HL-60/S4 treated with retinoic acid at 250 ng/mL for 4 days and 3 days (cell line): Measurements from ENCODE around the gene EYA2.

Experiments used
- in situ Hi-C: fragments of 300-500 bp; cut with MboI; formaldehyde crosslinking; loops from 2 replicates; pipeline ENCODE4 v1.7.0; 2022; ENCODE audit warnings: low sequenced_read_pairs

Gene EYA2

DNA sequence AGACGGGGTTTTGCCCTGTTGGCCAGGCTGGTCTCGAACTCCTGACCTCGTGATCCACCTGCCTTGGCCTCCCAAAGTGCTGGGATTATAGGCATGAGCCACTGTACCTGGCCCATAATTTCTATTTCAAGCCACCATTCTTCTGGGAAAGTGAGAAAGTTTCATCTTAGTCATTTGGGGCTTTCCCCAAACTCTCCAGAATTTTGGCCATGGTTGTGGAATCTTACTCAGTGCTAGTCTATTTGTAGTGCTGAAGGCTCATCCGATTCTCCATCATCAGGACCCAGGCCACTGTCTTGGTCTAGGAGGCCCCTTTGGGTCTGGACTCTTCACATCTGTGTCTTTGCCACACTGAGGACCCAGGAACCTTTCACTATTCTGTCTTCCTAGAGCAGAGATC, 164.9 kb downstream of the EYA2 start:
- in situ Hi-C loops = no loop called here

DNA sequence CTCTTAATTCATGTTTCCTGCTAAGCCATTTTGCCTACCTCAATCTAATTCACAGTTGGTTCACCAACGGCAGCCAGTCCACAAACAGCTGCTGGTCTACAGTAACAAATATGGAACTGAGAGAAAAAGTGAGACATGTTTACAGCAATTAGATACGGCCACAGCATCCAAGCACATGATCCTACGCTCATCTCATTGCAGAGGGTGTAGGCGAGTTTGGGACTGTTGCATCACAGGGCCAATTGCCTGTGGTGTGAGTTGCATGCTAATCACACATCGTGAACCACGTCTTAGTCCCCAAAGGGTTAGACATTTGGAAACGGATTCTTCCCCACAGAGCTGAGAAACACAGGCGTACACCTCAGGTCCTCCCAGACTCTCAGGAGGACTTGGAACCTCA, 166.9 kb downstream of the EYA2 start:
- in situ Hi-C loops = no loop called here

DNA sequence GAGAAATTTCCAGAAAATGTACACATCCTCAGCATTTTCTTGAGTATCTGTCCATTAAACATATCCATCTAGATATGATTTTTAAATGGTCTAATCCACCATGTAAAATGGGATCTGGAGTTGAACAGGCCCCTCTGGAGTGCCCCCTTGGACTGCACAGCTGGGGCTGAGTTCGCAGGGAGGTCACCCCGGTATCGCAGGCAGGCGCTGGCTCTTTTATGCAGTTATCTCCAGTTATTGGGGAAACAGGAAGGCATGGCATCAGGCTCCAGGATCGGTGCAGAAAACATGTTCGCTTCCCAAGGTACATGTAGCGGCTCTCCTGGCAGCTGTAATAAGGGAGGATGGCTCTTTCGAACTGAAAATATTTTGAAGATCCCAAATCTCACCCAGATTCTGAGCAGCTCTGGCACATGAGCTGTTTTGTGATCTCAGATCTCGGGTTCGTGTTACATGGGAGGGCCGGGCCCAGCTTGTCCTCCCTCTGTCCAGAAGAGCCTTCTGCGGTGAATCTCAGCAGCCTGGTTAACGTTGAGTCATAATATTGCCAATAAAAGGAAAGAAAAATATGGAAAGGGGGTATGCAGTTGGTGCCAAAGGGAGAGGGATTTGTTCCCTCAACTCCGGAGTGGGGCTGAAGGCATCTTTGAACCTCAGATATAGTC, 167.7 kb downstream of the EYA2 start:
- in situ Hi-C loops = no loop called here

DNA sequence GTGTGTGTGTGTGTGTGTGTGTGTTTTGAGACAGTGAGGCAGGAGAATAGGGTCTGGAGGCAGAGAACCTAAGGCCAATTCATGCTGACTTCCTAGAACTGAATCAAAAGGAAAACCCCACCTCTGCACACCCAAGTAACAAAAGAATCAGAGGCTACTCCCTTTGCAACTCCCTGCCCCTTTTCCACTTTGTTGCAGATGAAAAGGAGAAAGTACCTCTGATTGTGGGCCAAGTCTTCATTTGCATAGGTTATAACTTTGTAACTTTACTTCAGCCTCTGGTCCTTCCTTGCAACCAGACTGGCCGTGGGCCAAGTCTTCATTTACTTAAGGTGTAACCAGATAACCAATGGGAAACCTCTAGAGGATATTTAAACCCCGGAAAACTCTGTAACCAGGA, 168.8 kb downstream of the EYA2 start:
- in situ Hi-C loops = no loop called here

DNA sequence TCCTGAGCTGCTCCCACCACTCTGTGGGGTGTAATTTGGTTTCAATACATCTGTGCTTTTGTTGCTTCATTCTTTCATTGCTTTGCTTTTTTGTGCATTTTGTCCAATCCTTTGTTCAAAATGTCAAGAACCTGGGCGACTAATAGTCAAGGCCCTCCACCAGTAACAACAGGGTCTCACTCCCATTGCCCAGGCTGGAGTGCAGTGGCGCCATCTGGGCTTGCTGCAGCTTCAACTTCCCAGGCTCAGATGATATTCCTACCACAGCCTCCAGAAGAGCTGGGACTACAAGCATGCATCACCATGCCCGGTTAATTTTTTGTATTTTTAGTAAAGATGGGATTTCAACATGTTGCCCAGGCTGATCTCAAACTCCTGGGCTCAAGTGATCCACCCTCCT, 169.2 kb downstream of the EYA2 start:
- in situ Hi-C loops = no loop called here

DNA sequence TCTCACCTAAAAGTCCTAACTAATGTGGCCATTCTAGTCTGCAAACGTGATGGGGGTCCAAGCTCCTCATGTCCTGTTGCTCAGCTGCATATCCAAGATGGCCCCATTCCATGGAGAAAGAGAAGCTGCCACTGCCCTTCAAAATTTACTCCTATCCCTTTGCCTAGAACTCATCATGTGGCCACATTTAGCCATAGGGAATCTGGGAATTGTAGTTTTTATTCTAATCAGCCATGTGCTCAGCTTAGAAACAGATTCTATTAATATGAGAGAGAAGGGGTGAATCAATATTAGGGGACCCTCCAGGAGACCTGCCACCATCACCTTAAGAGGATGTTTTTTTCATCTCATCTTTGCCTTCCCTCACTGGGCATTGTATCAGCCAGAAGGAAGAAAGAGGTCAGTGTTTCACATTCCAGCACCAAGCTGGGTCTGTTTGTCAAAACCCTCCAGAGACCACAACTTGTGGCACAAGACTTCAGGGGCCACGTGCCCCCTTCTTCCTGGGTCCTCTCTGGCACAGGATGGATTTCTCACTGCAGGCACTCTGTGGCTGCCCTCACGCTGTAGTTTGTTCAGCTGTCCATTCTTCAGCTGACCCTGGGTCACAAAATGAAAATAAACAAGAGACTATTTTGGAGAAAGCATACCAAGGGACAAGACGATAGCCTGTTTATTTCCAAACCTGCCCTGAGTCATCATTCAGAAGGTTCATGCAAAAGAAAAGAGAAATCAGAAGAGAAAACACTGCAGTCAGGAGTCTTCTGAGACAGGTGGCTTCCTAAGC, 172.0 kb downstream of the EYA2 start:
- in situ Hi-C loops = no loop called here

DNA sequence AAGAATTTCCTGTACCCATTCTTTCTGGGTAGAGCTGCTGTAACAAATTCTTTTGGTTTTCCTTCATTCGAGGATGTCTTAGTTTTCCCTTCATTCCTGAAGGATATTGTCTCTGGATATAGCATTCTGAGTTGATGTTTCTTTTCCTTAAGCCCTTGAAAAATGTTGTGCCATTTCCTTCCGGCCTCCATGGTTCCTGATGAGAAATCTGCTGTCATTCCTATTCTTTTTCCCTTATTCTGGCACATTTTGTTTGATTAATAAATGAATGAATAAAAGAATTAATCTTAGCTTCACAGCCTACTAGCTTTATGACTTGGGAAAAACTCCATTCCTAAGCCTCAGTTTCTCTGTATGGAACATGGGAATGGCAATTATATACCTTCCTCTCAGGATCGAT, 173.1 kb downstream of the EYA2 start:
- in situ Hi-C loops = no loop called here

DNA sequence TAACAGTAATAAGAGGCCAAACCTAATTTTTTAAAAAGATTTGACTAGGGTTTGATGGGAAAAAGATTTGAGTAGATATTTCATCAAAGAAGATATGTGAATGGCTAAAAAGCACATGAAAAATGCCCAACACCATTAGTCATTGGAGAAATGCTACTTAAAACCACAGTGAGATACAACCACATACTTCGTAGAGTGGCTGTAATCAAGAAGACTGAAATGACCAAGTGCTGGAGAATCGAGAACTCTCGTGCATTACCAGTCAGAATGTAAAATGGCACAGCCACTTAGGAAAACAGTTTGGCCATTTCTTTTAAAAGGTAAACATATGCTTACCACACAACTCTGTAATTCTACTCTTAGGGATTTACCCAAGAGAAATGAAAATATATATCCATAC, 175.5 kb downstream of the EYA2 start:
- in situ Hi-C loops = no loop called here

DNA sequence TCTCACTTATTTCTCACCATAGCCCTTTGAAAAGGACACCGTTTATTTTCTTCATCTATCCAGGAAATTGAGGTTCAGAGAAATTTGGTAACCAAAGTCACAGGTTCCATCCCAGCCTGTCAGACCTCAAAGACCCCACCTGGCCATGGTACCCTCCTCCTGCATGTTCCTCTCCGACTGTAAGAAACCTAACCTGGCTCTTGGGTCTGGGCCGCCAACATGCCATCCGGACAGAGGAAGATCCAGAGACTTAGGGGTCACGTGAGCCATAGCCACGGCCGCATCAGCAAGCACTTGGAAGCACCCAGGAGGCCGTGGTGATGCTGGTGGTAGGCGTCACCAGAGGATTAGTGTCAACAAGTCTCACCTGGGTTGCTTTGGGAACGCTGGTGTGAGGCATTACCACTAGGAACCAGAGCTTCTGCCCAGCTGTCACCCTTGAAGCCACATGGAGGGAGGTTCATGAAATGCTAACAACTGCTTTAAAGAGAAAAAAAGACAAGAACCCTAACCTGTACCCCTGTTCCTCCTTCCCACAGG, 177.1 kb downstream of the EYA2 start:
- in situ Hi-C loops = no loop called here

DNA sequence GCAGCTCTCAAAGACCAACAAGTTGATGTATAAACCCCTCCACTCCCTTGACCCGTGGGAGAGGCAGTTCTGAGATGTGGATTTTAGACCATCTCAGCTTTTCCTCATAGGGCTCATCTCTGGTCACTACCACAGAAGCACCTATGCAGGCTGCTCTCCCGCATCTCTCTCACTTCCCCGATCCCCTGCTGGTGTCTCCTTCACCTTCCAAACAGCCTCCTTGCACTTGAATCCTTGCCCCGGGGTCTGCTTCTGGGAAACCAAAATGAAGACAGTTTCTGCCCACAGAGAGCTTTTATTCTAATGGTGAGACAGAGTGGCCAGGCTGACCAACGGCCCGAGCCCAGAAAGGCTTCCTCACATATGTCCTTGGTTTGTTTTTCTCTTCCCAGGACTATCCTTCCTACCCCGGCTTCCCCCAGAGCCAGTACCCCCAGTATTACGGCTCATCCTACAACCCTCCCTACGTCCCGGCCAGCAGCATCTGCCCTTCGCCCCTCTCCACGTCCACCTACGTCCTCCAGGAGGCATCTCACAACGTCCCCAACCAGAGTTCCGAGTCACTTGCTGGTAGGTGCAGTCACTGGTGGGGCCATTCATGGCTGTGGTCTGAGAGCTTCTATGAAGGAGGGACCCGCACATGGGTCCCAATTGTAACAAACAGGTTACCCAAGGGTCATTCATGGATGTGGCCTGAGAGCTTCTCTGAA, 179.3 kb downstream of the EYA2 start:
- in situ Hi-C loops = no loop called here

DNA sequence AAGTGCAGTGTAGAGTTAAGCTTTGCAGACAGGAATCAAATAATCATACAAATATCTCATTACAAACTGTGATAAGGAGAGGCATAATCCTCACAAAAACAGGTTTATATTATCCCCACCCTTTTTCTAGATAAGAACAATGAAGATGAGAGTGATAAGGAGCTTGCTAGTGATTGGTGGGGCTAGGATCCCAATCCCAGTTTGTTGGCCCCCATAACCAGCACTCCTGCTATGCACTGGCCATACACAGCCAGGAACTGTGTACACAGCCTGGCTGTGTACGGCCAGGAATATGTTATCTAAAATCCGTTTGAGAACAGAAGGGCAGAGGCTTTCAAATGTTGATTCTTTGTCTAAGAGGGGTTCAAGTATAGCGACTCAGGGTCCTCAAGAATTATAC, 180.6 kb downstream of the EYA2 start:
- in situ Hi-C loops = no loop called here

DNA sequence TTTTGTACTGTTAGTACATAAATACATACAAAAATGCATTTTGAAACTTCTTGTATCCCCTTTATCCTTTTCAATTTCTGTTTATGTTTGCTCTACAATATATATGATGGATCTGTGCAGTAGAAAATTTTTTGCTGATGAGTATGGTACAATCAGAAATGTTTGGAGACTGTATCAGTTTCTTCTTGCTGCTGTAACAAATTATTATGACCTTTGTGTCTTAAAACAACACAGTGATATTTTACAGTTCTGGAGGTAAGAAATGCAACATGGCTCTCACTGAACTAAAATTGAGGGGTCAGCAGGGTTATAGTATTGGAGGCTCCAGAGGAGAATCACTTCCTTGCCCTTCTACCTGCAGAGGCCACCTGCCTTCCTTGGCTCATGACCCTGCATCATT, 184.4 kb downstream of the EYA2 start:
- in situ Hi-C loops = no loop called here

DNA sequence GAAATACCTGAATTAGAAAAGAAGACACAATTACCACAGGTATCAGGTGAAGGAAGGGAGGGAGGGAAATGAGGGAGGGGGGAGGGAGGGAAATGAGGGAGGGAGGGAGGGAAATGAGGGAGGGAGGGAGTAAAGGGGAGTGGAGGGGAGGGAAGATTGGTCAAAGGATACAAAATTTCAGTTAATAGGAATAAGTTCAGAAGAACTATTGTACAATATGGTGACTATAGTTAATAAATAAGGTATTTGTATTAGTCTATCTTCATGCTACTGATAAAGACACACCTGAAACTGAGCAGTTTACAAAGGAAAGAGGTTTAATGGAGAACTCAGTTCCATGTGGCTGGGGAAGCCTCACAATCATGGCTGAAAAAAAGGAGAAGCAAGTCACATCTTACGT, 185.7 kb downstream of the EYA2 start:
- in situ Hi-C loops = no loop called here

DNA sequence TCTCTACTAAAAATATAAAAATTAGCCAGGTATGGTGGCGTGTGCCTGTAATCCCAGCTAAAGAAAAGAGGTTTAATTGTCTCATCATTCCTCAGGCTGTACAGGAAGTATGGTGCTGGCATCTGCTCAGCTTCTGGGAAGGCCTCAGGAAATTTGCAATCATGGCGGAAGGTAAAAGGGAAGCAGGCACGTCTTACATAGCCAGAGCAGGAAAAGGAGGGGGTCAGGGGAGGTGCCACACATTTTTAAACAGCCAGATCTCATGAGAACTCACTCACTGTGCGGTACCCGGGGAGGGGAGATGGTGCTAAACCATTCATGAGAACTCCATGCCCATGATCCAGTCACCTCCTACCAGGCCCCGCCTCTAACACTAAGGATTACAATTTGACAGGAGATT, 191.7 kb downstream of the EYA2 start:
- in situ Hi-C loops = no loop called here

DNA sequence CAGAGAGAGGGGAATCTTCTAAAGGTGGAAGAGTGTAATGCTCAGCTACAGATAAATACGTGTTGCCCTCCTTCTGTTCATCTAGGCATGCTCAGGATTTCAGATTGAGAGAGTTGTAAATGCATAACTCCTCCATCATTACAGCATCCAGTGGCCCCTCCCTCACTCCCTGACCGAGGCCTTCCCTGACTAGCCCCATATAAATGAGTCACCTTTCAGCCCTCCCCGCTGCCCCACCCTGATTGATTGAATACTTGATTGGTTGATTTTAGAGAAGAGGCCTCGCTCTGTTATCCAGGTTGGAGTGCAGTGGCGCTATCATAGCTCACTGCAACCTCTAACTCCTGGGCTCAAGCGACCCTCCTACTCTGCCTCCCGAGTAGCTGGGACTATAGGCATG, 193.7 kb downstream of the EYA2 start:
- in situ Hi-C loops = no loop called here

DNA sequence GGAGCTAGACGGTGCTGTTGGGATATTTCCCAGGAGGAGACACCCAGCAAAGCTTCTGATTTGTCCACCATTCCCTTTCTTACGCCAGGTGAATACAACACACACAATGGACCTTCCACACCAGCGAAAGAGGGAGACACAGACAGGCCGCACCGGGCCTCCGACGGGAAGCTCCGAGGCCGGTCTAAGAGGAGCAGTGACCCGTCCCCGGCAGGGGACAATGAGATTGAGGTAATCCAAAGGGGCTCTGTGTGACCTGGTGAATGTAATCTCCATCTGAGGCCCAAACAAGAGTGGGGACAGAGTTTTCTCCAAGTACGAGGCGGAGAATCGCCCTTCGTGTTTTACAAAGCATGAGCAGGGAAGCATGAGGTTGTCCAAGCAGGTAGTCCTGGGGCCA, 194.5 kb downstream of the EYA2 start:
- in situ Hi-C loops = no loop called here

DNA sequence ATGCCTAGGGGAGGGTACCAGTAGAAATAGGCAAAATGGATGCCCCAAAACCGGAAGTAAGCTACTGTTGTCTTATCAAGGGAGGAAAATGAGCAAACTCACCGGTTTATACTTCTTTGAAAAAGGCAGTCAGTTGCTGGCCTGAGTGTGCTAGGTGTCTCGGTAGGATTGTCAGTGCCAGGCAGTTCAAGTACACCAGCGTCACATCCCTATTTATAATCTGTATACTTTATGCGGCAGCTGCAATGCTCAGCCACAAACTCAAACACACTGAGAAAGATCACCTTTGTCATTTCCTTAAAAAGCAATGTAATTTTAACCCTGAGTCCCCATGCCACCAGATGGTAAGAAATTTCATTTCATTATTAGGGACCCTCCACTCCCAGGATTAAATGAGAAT, 196.2 kb downstream of the EYA2 start:
- in situ Hi-C loops = no loop called here

DNA sequence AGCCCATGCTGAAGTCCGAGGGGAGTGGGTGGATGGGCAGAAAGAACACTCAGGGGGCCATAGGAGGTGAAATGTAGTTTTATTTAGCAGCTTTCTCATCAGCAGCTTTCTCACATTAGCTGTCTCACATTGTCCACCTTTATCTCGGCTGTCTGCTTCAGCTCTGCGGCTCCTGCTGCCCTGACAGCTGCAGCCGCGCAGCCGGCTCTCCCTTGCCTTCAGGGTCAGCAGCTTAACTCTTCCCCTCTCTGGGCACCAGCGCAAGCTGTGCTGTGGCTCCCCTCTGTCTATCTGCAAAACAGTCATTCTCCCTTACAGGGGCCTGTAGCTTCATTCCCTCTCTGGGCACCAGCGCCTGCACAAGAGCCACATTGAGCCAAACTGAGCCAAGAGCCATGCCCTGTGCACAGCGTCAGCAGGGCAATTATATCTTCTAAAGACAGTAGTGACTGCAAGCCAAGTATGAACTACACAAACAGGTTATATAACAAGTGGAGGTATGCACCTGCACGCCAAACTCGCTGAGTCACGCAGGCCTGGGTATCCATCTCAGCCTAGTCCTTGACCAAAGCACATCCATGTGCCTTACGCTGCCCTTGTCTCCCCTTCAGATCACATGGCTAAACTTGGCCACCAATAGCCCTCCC, 198.8 kb downstream of the EYA2 start:
- in situ Hi-C loops = no loop called here

DNA sequence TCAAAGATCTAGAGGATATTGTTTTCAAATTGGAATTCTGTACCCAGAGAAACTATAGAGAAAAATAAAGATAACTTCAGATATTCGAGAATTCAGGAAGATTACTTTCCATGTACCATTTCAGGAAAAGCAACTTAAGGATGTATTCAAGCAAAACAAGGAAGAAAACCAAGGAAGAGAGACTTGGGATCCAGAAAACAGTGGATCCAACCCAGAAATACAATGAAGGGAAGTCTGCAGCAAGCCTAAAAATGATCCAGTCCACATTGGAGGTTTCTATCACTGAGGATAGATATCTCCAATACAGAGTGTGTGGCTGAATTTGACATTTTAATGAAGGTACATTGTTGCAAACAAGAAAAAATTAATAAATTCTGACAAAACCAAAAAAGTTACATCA, 201.0 kb downstream of the EYA2 start:
- in situ Hi-C loops = no loop called here

DNA sequence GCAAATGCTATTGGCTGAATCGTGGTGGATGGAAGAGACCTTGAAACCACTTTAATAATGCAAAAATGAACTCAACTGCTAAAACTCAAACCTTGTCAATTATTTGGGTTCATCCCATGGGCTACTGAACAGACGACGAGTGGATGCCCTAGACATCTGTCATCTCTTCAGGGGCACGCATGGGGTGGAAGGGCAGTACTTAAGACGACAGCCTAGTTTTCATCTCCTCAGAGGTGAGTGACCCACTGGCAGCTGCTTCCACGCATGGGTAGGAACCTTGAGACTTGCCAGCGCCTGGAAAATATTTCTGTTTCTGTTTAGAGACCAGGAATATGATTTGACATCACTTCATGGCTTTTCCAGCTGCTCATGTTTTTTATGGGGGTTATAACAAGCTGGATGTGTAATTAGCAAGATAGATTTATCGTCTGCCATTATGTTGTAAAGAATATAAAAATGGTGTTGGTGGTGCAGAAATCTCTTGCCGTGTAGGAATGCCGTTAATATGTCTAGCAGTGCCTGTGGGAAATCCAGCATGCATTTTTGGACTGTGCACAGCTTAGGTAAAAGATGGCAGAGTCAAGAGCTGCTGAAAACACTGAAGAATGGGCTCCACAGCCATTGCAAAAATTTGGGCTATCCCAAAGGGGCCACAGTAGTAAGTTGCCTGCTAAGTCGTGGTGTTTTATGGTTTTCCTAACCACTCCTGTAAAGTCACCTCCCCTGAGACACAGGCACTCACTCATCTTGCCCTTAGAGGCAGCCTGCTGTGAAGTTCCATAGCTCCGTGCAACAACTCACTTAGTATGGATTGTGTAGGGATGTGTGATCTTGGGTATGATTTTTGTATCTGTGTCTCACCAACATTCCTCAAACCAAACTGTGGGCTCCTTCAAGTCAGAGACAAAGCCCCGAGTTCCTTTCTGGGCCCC, 203.3 kb downstream of the EYA2 start:
- in situ Hi-C loops = no loop called here
